ENCODE data around the gene PGGT1B. TPM values are rescaled to one million over a fixed set of nuclear protein-coding genes. Genes with fewer than 3 reads are reported as not detected.

Gene PGGT1B
- 14.6 and 18.0 TPM in 2 replicates for total RNA-seq

GRCh38 chr5:115262321-115263077 lies at the start of gene PGGT1B:
PGGT1B (minus strand) TSS chr5:115262877; CDS start chr5:115262851, 26 bp downstream.

GRCh38 chr5:115296124-115297022 lies 33.7 kb upstream of the PGGT1B start, which contains the start of gene CCDC112:
CCDC112 (minus strand) TSS chr5:115296654; CDS start chr5:115296543, 111 bp downstream.

GRCh38 chr5:115169487-115170133 lies 93.1 kb downstream of the PGGT1B start, which contains the start of gene TRIM36:
TRIM36 (minus strand) TSS chr5:115169908; CDS start chr5:115169634, 274 bp downstream.

Small RNA genes lying within 50 kb of the gene (small RNA-seq; reads per million reads assigned to genes)
- gene HMGN1P15, result not detected

Other genes with a start within 250 kb of the PGGT1B start
- 0.13 and 0.32 TPM in 2 replicates for gene TRIM36, start 93.0 kb downstream of the PGGT1B start, total RNA-seq
- gene CCDC112, start 33.8 kb upstream of the PGGT1B start, total RNA-seq, result 0.91 and 2.5 TPM in 2 replicates

Data from articular chondrocyte of knee joint (primary cell).